Left ventricle myocardium inferior (tissue), 1 donor: Measurements from ENCODE around the gene EPB41L1. TPM values are rescaled to one million over a fixed set of nuclear protein-coding genes. Genes with fewer than 3 reads are reported as not detected.

ENCODE experiments used
- DNase-seq: peaks from one replicate; pipeline ENCODE4 v3.0.0-alpha.2; 2020
- H3K27ac ChIP-seq: fragments of 200-600 bp; replicated peaks from 2 replicates; pipeline ENCODE4 v1.8.0; 2021
- H3K27me3 ChIP-seq: fragments of 200-600 bp; 2 replicates; pipeline ENCODE4 v1.8.0; 2021; ENCODE audit warnings: low read depth
- H3K36me3 ChIP-seq: fragments of 200-600 bp; 2 replicates; pipeline ENCODE4 v1.8.0; 2021
- H3K4me1 ChIP-seq: fragments of 200-600 bp; 2 replicates; pipeline ENCODE4 v1.8.0; 2021
- H3K4me3 ChIP-seq: fragments of 200-600 bp; 2 replicates; pipeline ENCODE4 v1.8.0; 2021; ENCODE audit warnings: mild to moderate bottlenecking, moderate library complexity
- H3K9me3 ChIP-seq: fragments of 200-600 bp; replicated peaks from 2 replicates; pipeline ENCODE4 v1.8.0; 2021
- intact Hi-C: fragments of 100-400 bp; cut with micrococcal nuclease; formaldehyde crosslinking; loops from one replicate; pipeline ENCODE4 v1.11.0; 2022
- total RNA-seq: library from RNA; stranded (reverse); fragmentation: NEBNext Ultra II Directional; extraction: Animal tissue kit (Norgen Biotek cat#: 25700); gene quantifications from one replicate; pipeline ENCODE4 v1.2.1, GENCODE V29; 2021
- TF ChIP-seq, protein P1 (sequence below): fragments of 200-600 bp; IDR thresholded peaks from 2 replicates; pipeline ENCODE4 v1.8.0; 2021; ENCODE audit warnings: antibody characterized with exemption, mild to moderate bottlenecking, borderline replicate concordance
- donor health status: DM: no; HTN: yes; CAD: no; lungs with severe emphysema.

Gene EPB41L1
- total RNA-seq, 1 donor from 2014 or later, result 14.6 TPM

DNA sequence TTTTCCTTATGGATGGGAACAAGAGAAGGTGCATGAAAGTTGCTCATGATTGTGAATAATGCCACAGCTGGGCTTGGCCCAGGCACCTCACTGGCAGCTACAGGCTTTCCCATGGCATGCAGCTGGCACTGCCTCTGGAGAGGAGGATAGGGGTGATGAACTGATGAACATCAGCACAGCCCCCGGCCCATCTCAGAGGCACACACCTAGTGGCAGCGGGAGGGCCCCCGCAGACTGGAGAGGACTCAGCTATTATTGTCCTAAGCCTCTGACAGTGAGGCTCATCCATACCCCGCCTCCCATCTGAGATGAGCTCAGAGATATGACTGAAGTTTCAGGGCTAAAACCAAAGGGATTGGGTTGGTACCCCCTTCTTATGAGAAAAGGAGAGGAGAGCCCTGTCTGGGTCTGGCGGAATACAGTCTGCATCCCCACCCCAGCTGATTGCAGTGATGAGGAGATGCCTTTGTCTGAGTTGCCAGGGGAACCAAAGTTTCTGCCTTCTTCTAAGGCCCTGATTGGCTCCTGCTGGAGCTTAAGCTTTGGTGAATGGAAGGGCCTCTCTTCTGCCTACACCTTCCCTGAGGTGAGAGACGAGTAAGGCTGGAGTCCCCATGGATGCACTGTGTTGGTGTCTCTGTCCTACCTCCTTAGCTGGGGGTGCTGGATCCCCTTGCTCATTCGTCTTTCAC, 27.6 kb upstream of the EPB41L1 start:
- Histone ChIP-seq H3K36me3 (no peaks in the 10 kb centered on the region), H3K27ac (no peak overlapping the region), H3K27me3 (no peaks in the 10 kb centered on the region), H3K9me3 (no peaks in the 10 kb centered on the region), H3K4me1 (no peaks in the 10 kb centered on the region), H3K4me3 (no peak overlapping the region)
- intact Hi-C loops, result no loop called here
- TF ChIP-seq, protein P1, sequence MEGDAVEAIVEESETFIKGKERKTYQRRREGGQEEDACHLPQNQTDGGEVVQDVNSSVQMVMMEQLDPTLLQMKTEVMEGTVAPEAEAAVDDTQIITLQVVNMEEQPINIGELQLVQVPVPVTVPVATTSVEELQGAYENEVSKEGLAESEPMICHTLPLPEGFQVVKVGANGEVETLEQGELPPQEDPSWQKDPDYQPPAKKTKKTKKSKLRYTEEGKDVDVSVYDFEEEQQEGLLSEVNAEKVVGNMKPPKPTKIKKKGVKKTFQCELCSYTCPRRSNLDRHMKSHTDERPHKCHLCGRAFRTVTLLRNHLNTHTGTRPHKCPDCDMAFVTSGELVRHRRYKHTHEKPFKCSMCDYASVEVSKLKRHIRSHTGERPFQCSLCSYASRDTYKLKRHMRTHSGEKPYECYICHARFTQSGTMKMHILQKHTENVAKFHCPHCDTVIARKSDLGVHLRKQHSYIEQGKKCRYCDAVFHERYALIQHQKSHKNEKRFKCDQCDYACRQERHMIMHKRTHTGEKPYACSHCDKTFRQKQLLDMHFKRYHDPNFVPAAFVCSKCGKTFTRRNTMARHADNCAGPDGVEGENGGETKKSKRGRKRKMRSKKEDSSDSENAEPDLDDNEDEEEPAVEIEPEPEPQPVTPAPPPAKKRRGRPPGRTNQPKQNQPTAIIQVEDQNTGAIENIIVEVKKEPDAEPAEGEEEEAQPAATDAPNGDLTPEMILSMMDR, result no peak
- DNase-seq, result no peak

DNA sequence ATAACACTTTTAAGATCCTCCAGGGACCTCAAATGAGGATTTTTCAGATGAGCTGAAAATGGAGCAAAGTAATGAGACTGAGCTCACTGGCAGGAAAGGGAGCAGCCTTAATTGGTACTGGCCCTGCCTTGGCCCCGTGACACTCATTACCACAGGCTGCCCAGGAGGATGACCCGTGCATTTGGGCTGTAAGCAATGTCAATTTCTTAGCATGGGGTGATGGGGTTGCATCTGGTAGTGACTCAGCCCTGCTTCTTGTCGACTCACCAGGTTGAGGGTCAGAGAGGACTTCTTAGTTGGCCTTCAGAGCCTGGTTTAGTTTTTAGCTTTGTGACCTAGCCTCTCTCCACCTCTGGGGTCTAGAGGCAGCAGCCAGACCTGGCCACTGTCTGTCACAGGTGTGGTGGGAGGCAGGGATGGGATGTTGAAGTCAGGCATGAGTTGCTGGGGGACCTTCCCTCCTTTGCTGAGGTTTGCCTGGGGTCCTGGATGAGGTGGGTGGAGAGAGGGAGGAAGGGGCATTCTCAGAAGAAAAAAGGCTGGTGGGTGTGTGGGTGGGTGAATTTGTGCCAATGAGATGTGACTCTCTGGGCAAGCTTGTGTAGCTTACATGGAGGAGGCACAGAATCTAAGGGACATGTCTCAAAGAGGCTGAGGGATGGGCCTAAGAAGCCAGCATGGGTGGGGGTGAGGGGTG, 25.9 kb upstream of the EPB41L1 start:
- TF ChIP-seq, protein P1, result no peak
- H3K4me1 ChIP-seq, result no peaks in the 10 kb centered on the region

DNA sequence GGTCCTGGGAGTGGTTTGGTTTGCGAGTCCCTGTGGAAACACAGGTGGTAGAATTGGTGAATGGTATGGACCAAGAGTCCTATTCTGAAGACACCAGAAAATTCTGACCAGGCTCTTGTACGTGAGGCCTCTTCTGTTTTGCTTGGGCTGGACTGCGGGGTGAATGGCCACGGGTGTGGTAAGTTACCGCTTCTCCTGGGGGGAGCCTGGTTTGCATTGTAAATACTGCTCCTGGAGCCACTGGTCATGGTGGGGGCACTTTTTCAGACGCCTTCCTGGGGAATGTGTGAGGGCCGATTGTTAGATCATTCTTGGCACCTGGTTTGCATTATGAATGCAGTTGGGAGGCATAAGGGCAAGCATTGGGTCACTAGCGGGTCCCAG, 25.4 kb upstream of the EPB41L1 start:
- TF ChIP-seq, protein P1, result no peak
- no peaks in the 10 kb centered on the region for H3K4me1 ChIP-seq
- no peak overlapping the region for H3K4me3 ChIP-seq
- intact Hi-C loops, result no loop called here
- no peak for DNase-seq
- no peaks in the 10 kb centered on the region for H3K9me3 ChIP-seq
- H3K27ac ChIP-seq, result no peak overlapping the region
- no peaks in the 10 kb centered on the region for H3K36me3 ChIP-seq
- H3K27me3 ChIP-seq, result no peaks in the 10 kb centered on the region

More for the DNA sequence above, 25.9 kb upstream of the EPB41L1 start:
- Histone ChIP-seq H3K27ac (no peak overlapping the region), H3K4me3 (no peak overlapping the region), H3K9me3 (no peaks in the 10 kb centered on the region), H3K36me3 (no peaks in the 10 kb centered on the region), H3K27me3 (no peaks in the 10 kb centered on the region)
- intact Hi-C loops, result no loop called here
- no peak for DNase-seq

DNA sequence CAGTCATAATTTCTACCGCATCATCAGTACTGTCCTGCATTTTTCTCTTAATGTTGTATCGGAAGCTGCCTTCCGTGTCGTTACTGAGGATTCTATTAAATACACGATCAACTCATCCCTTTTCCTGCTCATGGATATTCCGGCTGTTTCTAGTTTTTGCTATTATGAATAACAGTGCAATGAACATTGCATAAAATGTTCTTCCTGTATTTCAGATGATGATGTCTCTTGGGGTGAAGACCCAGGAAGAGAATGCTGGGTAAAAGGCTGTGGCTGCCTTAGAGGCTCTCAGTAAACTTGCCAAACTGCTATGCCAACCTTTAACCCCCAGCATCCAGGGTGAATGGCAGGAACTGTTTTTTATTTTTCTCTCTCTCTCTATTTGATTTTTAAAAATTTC, 24.1 kb upstream of the EPB41L1 start:
- intact Hi-C loops, result no loop called here
- no peaks in the 10 kb centered on the region for H3K9me3 ChIP-seq
- H3K4me1 ChIP-seq, result no peaks in the 10 kb centered on the region
- DNase-seq, result no peak
- H3K4me3 ChIP-seq, result no peak overlapping the region
- no peak overlapping the region for H3K27ac ChIP-seq
- TF ChIP-seq, protein P1, result no peak
- no peaks in the 10 kb centered on the region for H3K36me3 ChIP-seq
- H3K27me3 ChIP-seq, result no peaks in the 10 kb centered on the region

DNA sequence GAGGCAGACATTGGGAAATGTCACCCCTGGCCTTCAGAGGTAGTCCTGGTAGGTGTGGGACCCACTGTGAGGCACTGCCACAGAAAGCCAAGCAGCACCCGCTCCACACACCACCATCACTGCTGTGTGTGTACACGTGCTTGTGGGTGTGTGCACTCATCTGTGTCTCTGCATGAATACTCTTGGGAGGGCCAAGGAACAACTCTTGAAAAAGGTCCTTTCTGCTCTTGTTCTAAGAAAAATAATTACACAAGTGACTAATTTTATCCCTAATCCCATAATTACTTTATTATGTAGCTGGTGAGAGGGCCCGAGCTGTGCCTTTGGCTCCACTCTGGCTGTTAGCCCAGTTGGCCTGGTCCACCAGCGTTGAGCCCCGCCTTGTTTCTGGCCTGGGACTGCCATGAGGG, 21.7 kb upstream of the EPB41L1 start:
- no peaks in the 10 kb centered on the region for H3K27me3 ChIP-seq
- H3K9me3 ChIP-seq, result no peaks in the 10 kb centered on the region
- H3K27ac ChIP-seq, result no peak overlapping the region
- no peaks in the 10 kb centered on the region for H3K36me3 ChIP-seq
- intact Hi-C loops, result no loop called here
- no peak overlapping the region for H3K4me3 ChIP-seq
- H3K4me1 ChIP-seq, result no peaks in the 10 kb centered on the region
- TF ChIP-seq, protein P1, result no peak
- no peak for DNase-seq
